ENCODE results near the gene A3GALT2.

- TF ChIP-seq CTCF (IDR thresholded peaks at IDR 0.05) (no peak), POLR2A (IDR thresholded peaks at IDR 0.05) (no peak), POLR2AphosphoS5 (IDR thresholded peaks at IDR 0.05) (no peak), EP300 (IDR thresholded peaks at IDR 0.05) (no peak)
Observed at GRCh38 chr1:33259879-33260278, 61.0 kb downstream of the A3GALT2 start.

Data from stomach (tissue), 4 donors.